Tibial nerve (tissue), 4 donors: ENCODE results near the gene SOCS7. TPM values are rescaled to one million over a fixed set of nuclear protein-coding genes. Genes with fewer than 3 reads are reported as not detected.

ENCODE experiments used
- DNase-seq, 2 donors: peaks; one replicate each; pipeline ENCODE4 v3.0.0-alpha.2; 2019; ENCODE audit warnings: low spot score in 2 of 2
- H3K27ac ChIP-seq, 4 donors: fragments of 200-600 bp; sonication (generic) in 3 of 4; one replicate each; pipeline ENCODE4 v1.5.1; 2017 to 2019; ENCODE audit warnings: mild to moderate bottlenecking in 1 of 4
- H3K27me3 ChIP-seq, 2 donors: fragments of 200-600 bp; sonication (generic) in 1 of 2; one replicate each; pipeline versions ENCODE4 v1.5.1 to v1.6.0; 2017 to 2019
- H3K36me3 ChIP-seq, 3 donors: fragments of 200-600 bp; sonication (generic); one replicate each; pipeline ENCODE4 v1.5.1; 2018 to 2019
- H3K4me1 ChIP-seq, 4 donors: fragments of 200-600 bp; sonication (generic) in 3 of 4; one replicate each; pipeline ENCODE4 v1.5.1; 2017 to 2019
- H3K4me3 ChIP-seq, 4 donors: fragments of 200-600 bp; sonication (generic) in 3 of 4; one replicate each; pipeline ENCODE4 v1.5.1; 2017 to 2019; ENCODE audit warnings: mild to moderate bottlenecking in 1 of 4, moderate library complexity in 1 of 4
- H3K9me3 ChIP-seq, 4 donors: fragments of 200-600 bp; sonication (generic) in 3 of 4; one replicate each; pipeline ENCODE4 v1.5.1; 2017 to 2019
- CTCF ChIP-seq, 5 experiments: fragments of 200-600 bp in 3 of 5; fragments of 450-650 bp in 2 of 5; sonication (generic) in 3 of 5; IDR thresholded peaks; one replicate each; pipeline ENCODE4 v1.5.1; 2016 to 2019; ENCODE audit warnings: antibody characterized with exemption in 5 of 5, mild to moderate bottlenecking in 3 of 5, moderate library complexity in 2 of 5
- EP300 ChIP-seq, 2 donors: sonication (generic); formaldehyde crosslinking; IDR thresholded peaks; one replicate each; pipeline ENCODE4 v1.6.1; 2017; ENCODE audit warnings: antibody characterized with exemption in 2 of 2, mild to moderate bottlenecking in 1 of 2
- POLR2A ChIP-seq, 2 donors: fragments of 450-650 bp; IDR thresholded peaks; one replicate each; pipeline ENCODE4 v1.6.1; 2017; ENCODE audit warnings: antibody characterized with exemption in 2 of 2, mild to moderate bottlenecking in 2 of 2, moderate library complexity in 2 of 2
- WGBS, 2 donors: methylation state at CpG; one replicate each; pipeline ENCODE4 v1.1.5; 2018; 5-methylcytosine and 5-hydroxymethylcytosine counted together
- total RNA-seq, 4 donors: library from RNA; depleted of rRNA; stranded (reverse); fragments of >200 nt; gene quantifications; one replicate each; pipeline ENCODE4 v1.1.0, GENCODE V29; 2016

The SOCS7 gene
- total RNA-seq, 4 donors from 2014 or later: 14.7 to 26.4 (median 17.8) TPM

- Histone ChIP-seq H3K9me3 (no peaks in the 10 kb centered on the region), H3K36me3 (peaks cover 0 to 5% (median 0%) of the 10 kb centered on the region in 3 donors), H3K4me3 (no peak overlapping the region), H3K27me3 (peaks cover 0 to 1% of the 10 kb centered on the region in 2 donors), H3K4me1 (no peaks in the 10 kb centered on the region), H3K27ac (no peak overlapping the region)
- TF ChIP-seq EP300 (IDR thresholded peaks at IDR 0.05) (no peak), POLR2A (IDR thresholded peaks at IDR 0.05) (no peak), CTCF (IDR thresholded peaks at IDR 0.05) (no peak)
- no peak for DNase-seq
- whole genome bisulfite sequencing, 2 donors: 84 to 85% methylated on average over 20 to 27 of the region's 30 CpGs
These were observed 16.9 kb upstream of the SOCS7 start for GRCh38 chr17:38334480-38335364.

GRCh38 chr17:38336838-38337237 is 14.8 kb upstream of the SOCS7 start:
- Histone ChIP-seq H3K9me3 (no peaks in the 10 kb centered on the region), H3K36me3 (no peaks in the 10 kb centered on the region), H3K27me3 (no peaks in the 10 kb centered on the region), H3K4me1 (peaks cover 0 to 9% (median 2%) of the 10 kb centered on the region in 4 donors), H3K4me3 (no peak overlapping the region), H3K27ac (no peak overlapping the region)
- TF ChIP-seq CTCF (IDR thresholded peaks at IDR 0.05) (no peak), POLR2A (IDR thresholded peaks at IDR 0.05) (no peak), EP300 (IDR thresholded peaks at IDR 0.05) (no peak)
- DNase-seq: no peak
- WGBS, 2 donors: 91% methylated on average over 7 to 11 of the region's 11 CpGs

GRCh38 chr17:38338053-38338452 is 13.6 kb upstream of the SOCS7 start:
- no peak overlapping the region for H3K27ac ChIP-seq
- H3K27me3 ChIP-seq: no peaks in the 10 kb centered on the region
- no peak for DNase-seq
- H3K36me3 ChIP-seq: no peaks in the 10 kb centered on the region
- peaks cover 0 to 9% (median 4%) of the 10 kb centered on the region in 4 donors for H3K4me1 ChIP-seq
- no peak overlapping the region for H3K4me3 ChIP-seq
- WGBS, 2 donors: 58 to 61% methylated on average over 5 of the region's 5 CpGs
- no peaks in the 10 kb centered on the region for H3K9me3 ChIP-seq
- TF ChIP-seq CTCF (IDR thresholded peaks at IDR 0.05) (no peak), POLR2A (IDR thresholded peaks at IDR 0.05) (no peak), EP300 (IDR thresholded peaks at IDR 0.05) (no peak)

DNA sequence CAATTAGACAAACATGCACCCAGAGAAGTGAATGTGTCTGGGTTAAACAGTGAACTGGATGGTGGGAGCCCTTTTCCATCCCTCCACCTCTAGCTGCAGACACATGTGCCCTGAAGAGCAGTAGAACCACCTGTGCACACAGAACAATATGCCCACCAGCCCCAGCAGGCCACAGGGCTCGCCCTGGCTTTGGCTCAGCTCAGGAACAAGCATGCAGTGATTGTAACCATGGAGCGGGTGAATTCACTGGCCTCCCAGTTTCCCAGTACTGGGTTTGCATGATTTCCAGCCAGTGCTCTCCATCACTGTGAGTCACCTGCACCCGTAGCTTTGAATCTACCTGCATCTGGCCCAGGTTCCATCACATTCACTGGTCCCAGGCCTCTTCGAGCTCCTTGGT is 13.1 kb upstream of the SOCS7 start:
- TF ChIP-seq POLR2A (IDR thresholded peaks at IDR 0.05) (no peak), CTCF (IDR thresholded peaks at IDR 0.05) (no peak), EP300 (IDR thresholded peaks at IDR 0.05) (no peak)
- whole genome bisulfite sequencing, 2 donors: 89 to 94% methylated on average over 4 of the region's 4 CpGs

DNA sequence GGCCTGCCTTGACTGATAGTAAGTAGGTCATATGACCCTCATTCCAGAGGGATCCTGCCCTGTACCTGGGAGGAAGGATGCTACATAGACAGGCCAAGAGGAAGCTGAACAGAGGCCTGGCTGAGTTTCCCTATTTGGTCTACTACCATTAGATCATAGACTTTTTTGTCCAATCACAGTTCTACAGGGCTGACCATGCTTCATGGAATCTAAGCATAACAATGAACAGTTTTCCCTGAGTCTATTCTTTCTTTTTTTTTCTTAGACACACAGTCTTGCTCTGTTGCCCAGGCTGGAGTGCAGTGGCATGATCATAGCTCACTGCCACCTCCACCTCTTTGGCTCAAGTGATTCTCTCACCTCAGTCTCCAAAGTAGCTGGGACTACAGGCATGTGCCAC is 11.8 kb upstream of the SOCS7 start:
- Histone ChIP-seq H3K4me1 (peaks cover 0 to 9% (median 4%) of the 10 kb centered on the region in 4 donors), H3K9me3 (no peaks in the 10 kb centered on the region), H3K27ac (no peak overlapping the region), H3K27me3 (no peaks in the 10 kb centered on the region), H3K36me3 (no peaks in the 10 kb centered on the region), H3K4me3 (no peak overlapping the region)
- TF ChIP-seq EP300 (IDR thresholded peaks at IDR 0.05): no peak
- TF ChIP-seq CTCF (IDR thresholded peaks at IDR 0.05): no peak
- no peak for DNase-seq

More for the DNA sequence above, 13.1 kb upstream of the SOCS7 start:
- H3K4me1 ChIP-seq: peaks cover 0 to 9% (median 4%) of the 10 kb centered on the region in 4 donors
- no peaks in the 10 kb centered on the region for H3K27me3 ChIP-seq
- H3K4me3 ChIP-seq: no peak overlapping the region
- H3K36me3 ChIP-seq: no peaks in the 10 kb centered on the region
- no peak overlapping the region for H3K27ac ChIP-seq
- no peak for DNase-seq
- H3K9me3 ChIP-seq: no peaks in the 10 kb centered on the region
